Measurements from ENCODE around the gene PPEF1.

DNA sequence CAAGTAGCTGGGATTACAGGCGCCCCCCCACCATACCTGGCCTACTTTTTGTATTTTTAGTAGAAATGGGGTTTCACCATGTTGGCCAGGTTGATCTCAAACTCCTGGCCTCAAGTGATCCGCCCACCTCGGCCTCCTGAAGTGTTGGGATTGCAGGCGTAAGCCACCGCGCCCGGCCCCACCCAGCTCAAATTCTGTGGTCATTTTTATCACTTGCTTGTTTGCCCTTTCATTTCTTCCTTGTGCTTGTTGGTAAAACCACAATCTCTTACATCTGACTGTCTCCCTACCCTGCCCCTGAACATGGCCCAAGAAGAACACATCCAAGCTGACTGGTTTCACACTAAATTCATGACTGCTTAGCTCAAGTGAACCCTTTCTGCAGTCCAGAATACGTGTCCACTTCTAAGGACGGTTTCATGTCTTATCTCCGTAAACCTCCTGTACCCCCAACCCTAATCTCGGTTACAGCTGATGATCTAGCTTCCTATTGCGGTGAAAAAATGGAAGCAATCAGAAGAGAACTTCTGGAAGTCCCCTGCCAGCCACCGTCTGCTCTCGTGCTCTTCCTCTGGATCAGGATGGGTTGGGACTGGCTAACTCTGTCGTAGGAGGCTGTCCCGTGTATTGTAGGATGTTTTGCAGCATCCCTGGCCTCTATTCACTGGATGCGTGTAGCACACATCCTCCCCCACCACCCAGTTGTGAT is 30.1 kb upstream of the PPEF1 start:
- TF ChIP-seq CTCF (IDR thresholded peaks at IDR 0.05), result no peak
- TF ChIP-seq EZH2 (IDR thresholded peaks at IDR 0.05), result no peak
- TF ChIP-seq EZH2phosphoT487 (IDR thresholded peaks at IDR 0.05), result no peak

Data from neural progenitor cell (in vitro differentiated cells).